Colonic mucosa (tissue), 4 donors: Measurements from ENCODE around the gene PTCRA. TPM values are rescaled to one million over a fixed set of nuclear protein-coding genes. Genes with fewer than 3 reads are reported as not detected.

Source experiments
- DNase-seq: peaks from one replicate; pipeline ENCODE4 v3.0.0-alpha.2; 2020
- H3K27ac ChIP-seq: fragments of 200-600 bp; one replicate; pipeline ENCODE4 v1.8.0; 2021
- H3K27me3 ChIP-seq: fragments of 200-600 bp; one replicate; pipeline ENCODE4 v1.8.0; 2021
- H3K36me3 ChIP-seq: fragments of 200-600 bp; one replicate; pipeline ENCODE4 v1.8.0; 2021
- H3K4me1 ChIP-seq: fragments of 200-600 bp; one replicate; pipeline ENCODE4 v1.8.0; 2021; ENCODE audit warnings: mild to moderate bottlenecking
- H3K4me3 ChIP-seq: fragments of 200-600 bp; one replicate; pipeline ENCODE4 v1.8.0; 2021
- H3K9ac ChIP-seq, 2 donors: one replicate each; pipeline ENCODE4 v1.7.0; 2013; ENCODE audit warnings: control low read depth in 2 of 2, low read depth in 2 of 2, low read length in 2 of 2
- H3K9me3 ChIP-seq: fragments of 200-600 bp; one replicate; pipeline ENCODE4 v1.8.0; 2021
- CTCF ChIP-seq: fragments of 200-600 bp; IDR thresholded peaks from one replicate; pipeline ENCODE4 v1.8.0; 2022; ENCODE audit warnings: antibody characterized with exemption, mild to moderate bottlenecking
- intact Hi-C: fragments of 100-400 bp; cut with DNase I; formaldehyde crosslinking; loops from one replicate; pipeline ENCODE4 v1.14.1; 2022
- total RNA-seq, 2 donors: library from RNA; stranded (reverse); fragmentation: NEBNext Ultra II Directional in 1 of 2; extraction: Animal tissue kit (Norgen Biotek cat#: 25700) in 1 of 2; gene quantifications; one replicate each; pipeline ENCODE4 v1.2.1, GENCODE V29; 2021
- donor health status: healthy.
- donor health status: DM: no; HTN: no; CAD: no.
- donor health status: DM: no; HTN: no; CAD: no.

PTCRA gene
- total RNA-seq, 2 donors from 2014 or later: not detected

DNA sequence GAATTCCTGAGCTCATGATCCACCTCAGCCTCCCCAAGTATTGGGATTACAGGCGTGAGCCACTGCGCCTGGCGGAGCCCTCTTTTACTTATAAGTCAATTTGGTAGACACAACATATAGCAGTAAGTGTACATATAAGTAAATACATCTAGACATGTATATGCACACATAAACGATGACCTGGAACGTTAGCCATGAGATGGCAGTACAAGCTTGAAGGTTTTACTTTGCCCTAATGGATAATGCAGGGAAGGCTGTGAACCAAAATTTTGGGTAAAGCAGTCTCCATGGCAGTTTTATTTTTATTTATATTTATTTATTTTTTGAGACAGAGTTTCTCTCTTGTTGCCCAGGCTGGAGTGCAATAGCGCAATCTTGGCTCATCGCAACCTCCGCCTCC lies 42.3 kb downstream of the PTCRA start:
- H3K36me3 ChIP-seq: no peaks in the 10 kb centered on the region
- no peaks in the 10 kb centered on the region for H3K27me3 ChIP-seq
- intact Hi-C loops: no loop called here
- DNase-seq: no peak
- no peak overlapping the region for H3K27ac ChIP-seq
- H3K9ac ChIP-seq: no peak overlapping the region
- no peaks in the 10 kb centered on the region for H3K9me3 ChIP-seq
- TF ChIP-seq CTCF: no peak
- H3K4me1 ChIP-seq: peaks cover 4% of the 10 kb centered on the region
- no peak overlapping the region for H3K4me3 ChIP-seq

- Histone ChIP-seq H3K36me3 (no peaks in the 10 kb centered on the region), H3K27ac (no peak overlapping the region), H3K4me1 (peaks cover 4% of the 10 kb centered on the region), H3K27me3 (no peaks in the 10 kb centered on the region), H3K4me3 (peak overlapping the region; percentile 43), H3K9me3 (no peaks in the 10 kb centered on the region), H3K9ac (peak overlapping the region in 1 of 2 donors; percentile 43)
- intact Hi-C loops: no loop called here
- no peak for DNase-seq
- TF ChIP-seq CTCF: no peak
Measured at GRCh38 chr6:42959917-42960242, 44.0 kb downstream of the PTCRA start.

- Histone ChIP-seq H3K36me3 (no peaks in the 10 kb centered on the region), H3K27ac (no peak within 1 kb of the TSS), H3K27me3 (no peaks in the 10 kb centered on the region), H3K9me3 (no peaks in the 10 kb centered on the region), H3K4me3 (peak within 1 kb of the TSS; percentile 43), H3K9ac (peak within 1 kb of the TSS; percentile 43), H3K4me1 (peaks cover 4% of the 10 kb centered on the region)
- peak; percentile 88 for DNase-seq
- intact Hi-C loops: no loop called here
- TF ChIP-seq CTCF: no peak
Measured at GRCh38 chr6:42960243-42961019, 44.6 kb downstream of the PTCRA start, which contains the start of gene GNMT. GNMT (plus strand) TSS chr6:42960754; CDS start chr6:42960768, 14 bp downstream.

- no peak for TF ChIP-seq CTCF
- no peaks in the 10 kb centered on the region for H3K36me3 ChIP-seq
- DNase-seq: no peak
- H3K4me1 ChIP-seq: peaks cover 4% of the 10 kb centered on the region
- H3K9ac ChIP-seq: peak overlapping the region in 1 of 2 donors; percentile 43
- H3K27ac ChIP-seq: no peak overlapping the region
- H3K9me3 ChIP-seq: no peaks in the 10 kb centered on the region
- peak overlapping the region; percentile 43 for H3K4me3 ChIP-seq
- no peaks in the 10 kb centered on the region for H3K27me3 ChIP-seq
- intact Hi-C loops: no loop called here
Measured at GRCh38 chr6:42961020-42961470, 45.2 kb downstream of the PTCRA start.

- intact Hi-C loops: no loop called here
- no peak for TF ChIP-seq CTCF
- H3K4me3 ChIP-seq: no peak overlapping the region
- no peak for DNase-seq
- no peak overlapping the region for H3K27ac ChIP-seq
- no peak overlapping the region for H3K9ac ChIP-seq
- H3K36me3 ChIP-seq: no peaks in the 10 kb centered on the region
- no peaks in the 10 kb centered on the region for H3K9me3 ChIP-seq
- no peaks in the 10 kb centered on the region for H3K27me3 ChIP-seq
- peaks cover 4% of the 10 kb centered on the region for H3K4me1 ChIP-seq
Measured at GRCh38 chr6:42962096-42962495, 46.2 kb downstream of the PTCRA start.
